Gastroesophageal sphincter (tissue), 3 donors: ENCODE results near the gene RYR2.

Source experiments
- POLR2A ChIP-seq, 2 donors: fragments of 450-650 bp; IDR thresholded peaks; one replicate each; pipeline ENCODE4 v1.6.1; 2017; ENCODE audit warnings: antibody characterized with exemption in 2 of 2, mild to moderate bottlenecking in 2 of 2, moderate library complexity in 1 of 2
- POLR2AphosphoS5 ChIP-seq: sonication (generic); formaldehyde crosslinking; IDR thresholded peaks from one replicate; pipeline ENCODE4 v1.6.1; 2017; ENCODE audit warnings: antibody characterized with exemption
- TF ChIP-seq, protein P1 (sequence below), 4 experiments: fragments of 200-600 bp in 2 of 4; fragments of 450-650 bp in 2 of 4; sonication (generic) in 1 of 4; IDR thresholded peaks; one replicate each; pipeline ENCODE4 v1.5.1; 2017 to 2019; ENCODE audit warnings: antibody characterized with exemption in 4 of 4, mild to moderate bottlenecking in 2 of 4, moderate library complexity in 2 of 4

DNA sequence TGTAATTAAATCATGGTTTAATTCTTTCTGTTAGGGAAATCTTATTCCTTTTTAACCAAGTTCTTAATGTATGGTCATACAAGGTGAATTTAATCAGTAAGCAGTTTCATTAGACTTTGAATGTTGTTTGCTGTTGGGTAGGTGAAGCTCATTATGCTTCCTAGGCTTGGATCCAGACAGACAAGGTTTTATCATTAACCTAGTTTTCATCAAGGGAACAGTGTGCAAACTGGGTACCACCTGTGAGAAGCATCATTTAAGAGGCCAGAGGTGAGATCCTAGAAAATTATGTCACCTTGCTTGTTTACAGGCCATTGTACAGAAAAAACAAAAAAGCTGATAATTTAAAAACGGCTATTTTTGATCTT is 130.1 kb downstream of the RYR2 start:
- TF ChIP-seq POLR2A (IDR thresholded peaks at IDR 0.05) (no peak), POLR2AphosphoS5 (no peak)
- TF ChIP-seq, protein P1, sequence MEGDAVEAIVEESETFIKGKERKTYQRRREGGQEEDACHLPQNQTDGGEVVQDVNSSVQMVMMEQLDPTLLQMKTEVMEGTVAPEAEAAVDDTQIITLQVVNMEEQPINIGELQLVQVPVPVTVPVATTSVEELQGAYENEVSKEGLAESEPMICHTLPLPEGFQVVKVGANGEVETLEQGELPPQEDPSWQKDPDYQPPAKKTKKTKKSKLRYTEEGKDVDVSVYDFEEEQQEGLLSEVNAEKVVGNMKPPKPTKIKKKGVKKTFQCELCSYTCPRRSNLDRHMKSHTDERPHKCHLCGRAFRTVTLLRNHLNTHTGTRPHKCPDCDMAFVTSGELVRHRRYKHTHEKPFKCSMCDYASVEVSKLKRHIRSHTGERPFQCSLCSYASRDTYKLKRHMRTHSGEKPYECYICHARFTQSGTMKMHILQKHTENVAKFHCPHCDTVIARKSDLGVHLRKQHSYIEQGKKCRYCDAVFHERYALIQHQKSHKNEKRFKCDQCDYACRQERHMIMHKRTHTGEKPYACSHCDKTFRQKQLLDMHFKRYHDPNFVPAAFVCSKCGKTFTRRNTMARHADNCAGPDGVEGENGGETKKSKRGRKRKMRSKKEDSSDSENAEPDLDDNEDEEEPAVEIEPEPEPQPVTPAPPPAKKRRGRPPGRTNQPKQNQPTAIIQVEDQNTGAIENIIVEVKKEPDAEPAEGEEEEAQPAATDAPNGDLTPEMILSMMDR (IDR thresholded peaks at IDR 0.05), result no peak
